Breast epithelium (tissue), 3 donors: ENCODE measurements around the gene RPS6KC1.

Experiments
- CTCF ChIP-seq, 3 donors: fragments of 450-650 bp; IDR thresholded peaks; one replicate each; pipeline ENCODE4 v1.5.1; 2016 to 2017; ENCODE audit warnings: antibody characterized with exemption in 3 of 3, mild to moderate bottlenecking in 3 of 3, moderate library complexity in 3 of 3
- POLR2AphosphoS5 ChIP-seq, 3 donors: sonication (generic); formaldehyde crosslinking; IDR thresholded peaks; one replicate each; pipeline ENCODE4 v1.6.1; 2017; ENCODE audit warnings: antibody characterized with exemption in 3 of 3

GRCh38 chr1:213242883-213243282, 191.8 kb downstream of the RPS6KC1 start:
- TF ChIP-seq POLR2AphosphoS5 (IDR thresholded peaks at IDR 0.05) (no peak), CTCF (IDR thresholded peaks at IDR 0.05) (no peak)
